NCI-H1694 treated with DMSO at 0.1 percent for 48 hours (cell line): ENCODE results near the gene FAHD2B.
"Not testable (repeated sequence)": the region's sequence is repeated elsewhere in the genome, so short reads cannot be mapped to it uniquely, and the experiment has no call there.

Source experiments
- DNase-seq: peaks from one replicate; lab custom pipeline; 2025; lab: John Stamatoyannopoulos, UW

The FAHD2B gene

DNA sequence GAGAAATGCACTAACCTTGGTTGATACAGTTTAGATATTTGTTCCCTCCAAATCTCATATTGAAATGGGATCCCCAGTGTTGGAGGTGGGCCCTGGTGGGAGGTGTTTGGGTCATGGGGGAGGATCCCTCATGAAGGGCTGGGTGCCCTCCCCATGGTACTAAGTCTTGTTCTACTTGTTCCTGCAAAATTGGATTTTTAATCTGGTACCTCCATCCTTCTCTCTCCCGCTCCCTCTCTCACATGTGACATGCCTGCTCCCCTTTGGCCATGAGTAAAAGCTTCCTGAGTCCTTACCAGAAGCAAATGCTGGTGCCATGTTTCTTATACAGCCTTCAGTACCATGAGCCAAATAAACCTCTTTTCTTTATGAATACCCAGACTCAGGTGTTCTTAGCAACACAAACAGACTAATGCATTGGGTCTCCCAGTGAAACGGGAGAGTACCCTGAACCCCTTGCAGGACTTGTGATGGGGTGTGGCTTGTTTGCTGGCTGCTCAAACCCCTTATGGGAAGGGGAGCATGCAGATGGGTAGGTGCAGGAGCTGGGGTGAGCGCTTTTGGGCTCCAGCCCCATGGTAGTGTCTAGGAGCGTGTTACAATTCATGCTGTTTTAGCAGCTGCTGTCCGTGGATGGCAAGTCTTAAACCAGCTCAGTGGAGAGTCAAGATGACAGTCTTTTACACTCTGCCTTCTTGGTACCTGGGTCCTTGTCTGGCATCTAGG is 27.2 kb downstream of the FAHD2B start:
- no peak for DNase-seq

GRCh38 chr2:97066030-97066429 is 28.7 kb downstream of the FAHD2B start:
- not testable (repeated sequence) for DNase-seq

- DNase-seq = not testable (repeated sequence)
Measured at GRCh38 chr2:97062020-97062419, 32.7 kb downstream of the FAHD2B start.

- not testable (repeated sequence) for DNase-seq
Measured at GRCh38 chr2:97059782-97060181, 34.9 kb downstream of the FAHD2B start.

- not testable (repeated sequence) for DNase-seq
Measured at GRCh38 chr2:97056150-97056549, 38.5 kb downstream of the FAHD2B start.

DNA sequence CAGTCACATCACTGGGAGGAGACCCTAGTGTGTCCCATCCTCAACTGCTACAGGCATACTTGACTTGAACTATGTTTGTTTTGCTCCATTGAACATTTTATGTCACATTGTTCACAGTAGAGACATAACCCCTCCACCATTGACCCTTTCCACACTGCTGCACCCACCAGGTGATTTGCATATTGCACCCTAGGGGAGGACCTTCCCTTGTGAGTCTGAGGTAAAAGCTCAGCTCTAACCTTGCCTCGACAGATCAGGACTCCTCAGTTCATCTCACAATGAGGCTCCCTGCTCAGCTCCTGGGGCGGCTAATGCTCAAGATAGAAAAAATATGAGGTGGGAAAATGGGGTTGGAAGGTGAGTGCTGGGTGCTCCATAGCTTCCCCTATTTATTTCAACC is 44.6 kb downstream of the FAHD2B start:
- not testable (repeated sequence) for DNase-seq

DNA sequence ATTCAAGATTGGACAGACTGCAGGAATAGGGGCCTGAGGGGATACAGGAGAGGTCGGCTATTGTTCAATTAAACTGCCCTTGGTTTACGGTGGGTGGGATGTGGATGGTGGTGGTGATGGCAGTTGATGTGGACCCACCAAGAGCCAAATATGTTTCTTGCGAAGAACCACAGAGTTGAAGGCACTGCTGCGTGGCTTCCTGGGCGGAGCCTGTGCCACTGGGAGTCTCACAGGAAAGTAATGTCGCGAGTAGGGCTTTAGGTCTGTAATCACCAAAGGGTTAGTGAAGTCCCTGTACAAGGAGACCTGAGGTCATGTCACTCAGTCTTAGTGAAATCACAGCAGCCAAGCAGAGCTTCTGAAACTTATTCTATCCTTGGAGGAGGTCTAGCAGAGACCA is 46.2 kb downstream of the FAHD2B start:
- DNase-seq = not testable (repeated sequence)

DNA sequence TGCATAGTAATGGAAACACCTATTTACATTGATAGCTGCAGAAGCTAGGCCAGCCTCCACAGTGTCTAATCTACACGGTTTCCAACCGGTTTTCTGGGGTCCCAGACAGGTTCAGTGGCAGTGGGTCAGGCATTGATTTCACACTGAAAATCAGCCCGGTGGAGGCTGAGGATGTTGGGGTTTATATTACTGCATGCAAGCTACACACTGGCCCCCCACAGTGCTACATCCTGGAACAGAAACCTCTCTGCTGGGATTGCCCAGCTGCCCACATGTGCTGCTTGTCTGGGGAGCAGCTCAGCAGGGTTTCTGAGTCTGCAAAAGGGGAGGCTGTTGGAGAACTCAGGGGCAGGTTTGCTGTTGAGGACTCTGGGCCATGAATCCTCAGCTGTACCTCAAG is 48.0 kb downstream of the FAHD2B start:
- DNase-seq = not testable (repeated sequence)

DNA sequence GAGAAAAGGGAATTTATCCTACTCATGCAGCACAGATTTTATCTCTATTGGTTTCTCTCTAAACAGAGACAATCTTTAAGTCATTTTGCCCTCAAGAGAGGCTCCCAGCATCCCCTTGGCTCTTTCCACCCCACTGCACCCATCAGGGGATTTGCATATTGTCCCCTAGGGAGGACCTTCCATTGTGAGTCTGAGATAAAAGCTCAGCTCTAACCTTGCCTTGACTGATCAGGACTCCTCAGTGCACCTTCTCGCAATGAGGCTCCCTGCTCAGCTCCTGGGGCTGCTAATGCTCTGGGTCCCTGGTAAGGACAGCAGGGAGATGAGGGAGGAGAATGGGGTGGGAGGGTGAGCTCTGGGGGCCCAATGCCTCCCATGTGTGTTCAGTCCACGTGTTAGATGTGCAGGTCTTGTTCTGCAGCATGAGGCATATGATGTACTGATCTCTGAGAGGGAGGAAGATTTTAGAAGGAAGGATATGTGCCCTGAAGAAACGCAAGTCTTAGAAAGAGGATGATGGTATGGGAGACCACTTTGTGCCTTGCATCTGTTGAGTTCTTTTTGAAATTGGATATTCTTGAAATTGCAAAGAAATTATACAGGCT is 48.7 kb downstream of the FAHD2B start:
- DNase-seq = not testable (repeated sequence)
